T47D (cell line): Measurements from ENCODE around the gene RPP40.
A peak's percentile ranks its signal among the peaks of the same experiment; 100 is the strongest.
"Not testable (repeated sequence)": the region's sequence is repeated elsewhere in the genome, so short reads cannot be mapped to it uniquely, and the experiment has no call there.

Source experiments
- DNase-seq, 2 experiments: peaks; one replicate each; pipeline versions ENCODE4 v3.0.0 to v3.0.0-alpha.2; 2011 to 2012; ENCODE audit warnings: low read depth in 1 of 2, low spot score in 1 of 2
- JUND ChIP-seq: IDR thresholded peaks from 2 replicates; pipeline ENCODE4 v1.6.1; 2012; ENCODE audit warnings: low read depth
- in situ Hi-C: cut with HindIII; loops from 2 replicates; pipeline ENCODE4 v1.10.0; 2016; ENCODE audit warnings: low sequenced_read_pairs, low pct_unique_long_range_greater_than_20kb

The RPP40 gene, protein sequence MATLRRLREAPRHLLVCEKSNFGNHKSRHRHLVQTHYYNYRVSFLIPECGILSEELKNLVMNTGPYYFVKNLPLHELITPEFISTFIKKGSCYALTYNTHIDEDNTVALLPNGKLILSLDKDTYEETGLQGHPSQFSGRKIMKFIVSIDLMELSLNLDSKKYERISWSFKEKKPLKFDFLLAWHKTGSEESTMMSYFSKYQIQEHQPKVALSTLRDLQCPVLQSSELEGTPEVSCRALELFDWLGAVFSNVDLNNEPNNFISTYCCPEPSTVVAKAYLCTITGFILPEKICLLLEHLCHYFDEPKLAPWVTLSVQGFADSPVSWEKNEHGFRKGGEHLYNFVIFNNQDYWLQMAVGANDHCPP

DNA sequence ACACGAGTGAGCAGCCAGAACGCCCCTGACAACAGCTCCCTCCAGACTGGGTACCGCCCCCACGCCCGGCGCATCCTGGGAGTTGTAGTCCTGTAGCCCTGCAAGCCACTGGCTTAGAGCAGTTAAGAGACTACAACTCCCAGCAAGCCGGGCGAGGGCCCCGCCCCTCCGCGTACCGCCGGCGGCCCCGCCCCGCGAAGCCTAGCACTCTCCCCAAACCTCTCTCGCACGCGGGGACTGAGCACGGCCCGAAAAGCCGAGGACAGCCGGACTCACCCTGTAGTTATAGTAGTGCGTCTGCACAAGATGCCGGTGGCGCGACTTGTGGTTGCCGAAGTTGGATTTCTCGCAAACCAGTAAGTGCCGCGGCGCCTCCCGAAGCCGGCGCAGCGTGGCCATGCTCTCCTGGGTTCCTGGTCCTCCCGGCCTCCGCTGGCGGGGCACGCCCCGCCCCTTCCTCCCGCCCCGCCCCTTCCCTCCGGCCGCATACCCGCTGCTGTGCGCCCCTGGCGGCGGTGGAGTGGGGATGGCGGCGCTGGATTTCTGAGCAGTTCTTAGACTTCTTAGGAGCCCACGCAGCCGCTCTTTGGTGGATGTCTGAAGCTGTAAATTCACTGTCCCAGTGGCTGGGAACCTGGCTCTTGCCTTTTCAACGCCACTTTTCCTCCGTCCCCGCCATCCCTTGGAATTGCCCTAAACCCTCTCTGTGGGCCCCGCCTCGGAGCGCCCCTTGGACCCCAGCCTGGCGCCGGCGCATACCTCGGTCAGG is at the start of gene RPP40:
RPP40 (minus strand) TSS at position 434 of the 769 bp plus-strand sequence; CDS start at position 399, 35 bp downstream.
- TF ChIP-seq JUND, result no peak
- in situ Hi-C loops, result no loop called here
- DNase-seq, result peak; percentile 90 to 97

DNA sequence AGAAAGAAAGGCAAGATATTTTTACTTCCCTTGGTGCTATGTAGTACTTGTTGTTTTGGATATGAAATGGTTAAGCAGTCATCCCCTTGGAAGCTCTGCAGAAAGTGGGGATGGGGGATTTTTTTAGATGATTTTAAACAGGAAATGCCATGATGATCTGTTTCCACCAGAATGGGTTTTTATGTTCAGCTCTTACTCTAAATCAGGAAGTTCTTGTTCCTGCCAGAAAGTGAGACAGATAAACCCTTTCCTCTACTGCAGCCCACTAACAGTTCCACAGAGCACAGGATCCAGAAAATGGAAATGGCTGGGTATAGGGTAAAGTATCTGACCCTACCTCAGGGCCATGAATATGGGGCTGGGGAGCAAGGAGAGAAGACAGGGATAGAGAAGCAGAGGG is 49.2 kb upstream of the RPP40 start:
- no peak for DNase-seq
- no peak for TF ChIP-seq JUND
- in situ Hi-C loops, result no loop called here

DNA sequence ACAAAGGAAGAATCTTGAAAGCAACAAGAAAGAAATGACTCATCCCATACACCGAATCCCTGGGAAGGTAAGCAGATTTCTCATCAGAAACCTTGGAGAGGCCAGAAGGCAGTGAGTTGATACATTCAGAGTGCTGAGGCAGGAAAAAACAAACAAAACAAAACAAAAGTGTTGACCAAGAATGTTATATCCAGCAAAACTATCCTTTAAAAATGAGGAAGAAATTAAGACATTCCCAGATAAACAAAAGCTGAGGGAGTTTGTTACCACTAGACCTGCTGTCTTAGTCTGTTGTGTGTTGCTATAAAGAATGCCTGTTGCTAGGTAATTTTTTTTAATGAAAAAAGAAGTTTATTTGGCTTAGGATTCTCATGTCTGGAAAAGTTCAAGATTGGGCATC is 47.6 kb upstream of the RPP40 start:
- no peak for DNase-seq
- in situ Hi-C loops, result no loop called here
- TF ChIP-seq JUND, result no peak

DNA sequence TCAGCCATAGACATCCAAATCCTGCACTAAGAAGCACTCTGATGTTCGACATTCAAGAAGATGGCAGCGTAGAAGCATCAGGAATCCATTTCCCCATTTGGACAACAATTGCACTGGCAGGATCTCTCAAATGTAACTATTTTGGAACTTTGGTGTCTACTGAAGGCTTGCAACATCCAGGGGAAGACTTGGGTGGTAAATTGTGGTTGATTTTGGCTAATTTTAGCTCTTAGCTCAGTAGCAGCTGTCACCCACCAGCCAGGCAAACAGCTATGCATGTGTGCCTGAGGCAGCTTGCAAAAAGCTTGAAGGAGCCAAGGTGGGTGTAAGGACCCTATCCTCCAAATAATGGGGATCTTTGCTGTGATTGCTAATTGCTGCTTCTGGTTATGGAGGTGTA is 46.2 kb upstream of the RPP40 start:
- in situ Hi-C loops, result no loop called here
- TF ChIP-seq JUND, result no peak
- no peak for DNase-seq

DNA sequence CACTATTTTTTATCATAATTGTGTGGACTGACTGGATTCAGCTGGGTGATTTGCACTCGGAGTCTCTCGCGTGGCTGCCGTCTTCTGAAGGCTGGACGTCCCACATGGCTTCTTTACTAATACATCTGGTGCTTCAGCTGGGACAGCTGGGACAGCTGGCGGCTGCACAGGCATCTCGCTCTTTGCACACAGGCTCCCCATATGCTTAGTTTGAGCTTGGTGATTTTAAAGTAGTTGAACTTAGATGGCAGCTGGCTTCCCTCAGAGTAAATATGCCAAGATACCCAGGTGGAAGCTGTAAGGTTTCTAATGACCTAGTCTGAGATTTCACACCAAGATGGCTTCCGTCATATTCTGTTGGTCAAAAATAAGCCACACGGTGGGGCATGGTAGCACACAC is 42.6 kb upstream of the RPP40 start:
- no peak for DNase-seq
- TF ChIP-seq JUND, result no peak
- in situ Hi-C loops, result no loop called here

DNA sequence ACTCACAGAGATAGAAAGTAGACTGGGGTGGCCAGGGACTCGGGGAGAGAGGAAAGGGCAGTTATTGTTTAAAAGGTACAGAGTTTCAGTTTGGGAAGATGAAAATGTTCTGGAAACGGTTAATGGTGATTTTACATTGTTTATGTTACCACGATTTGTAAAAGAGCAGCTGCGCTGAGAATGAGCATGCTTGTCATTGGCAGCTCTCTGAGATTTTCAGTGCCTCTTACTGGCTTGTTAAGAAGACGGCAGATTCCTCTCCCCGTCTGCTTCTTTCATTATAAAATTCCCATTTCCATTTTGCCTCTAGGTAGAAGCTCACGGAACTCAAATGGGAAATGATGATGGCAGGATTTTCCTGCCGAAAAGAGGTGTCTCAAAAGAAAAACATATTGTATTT is 41.6 kb upstream of the RPP40 start:
- in situ Hi-C loops, result no loop called here
- TF ChIP-seq JUND, result no peak
- DNase-seq, result no peak

DNA sequence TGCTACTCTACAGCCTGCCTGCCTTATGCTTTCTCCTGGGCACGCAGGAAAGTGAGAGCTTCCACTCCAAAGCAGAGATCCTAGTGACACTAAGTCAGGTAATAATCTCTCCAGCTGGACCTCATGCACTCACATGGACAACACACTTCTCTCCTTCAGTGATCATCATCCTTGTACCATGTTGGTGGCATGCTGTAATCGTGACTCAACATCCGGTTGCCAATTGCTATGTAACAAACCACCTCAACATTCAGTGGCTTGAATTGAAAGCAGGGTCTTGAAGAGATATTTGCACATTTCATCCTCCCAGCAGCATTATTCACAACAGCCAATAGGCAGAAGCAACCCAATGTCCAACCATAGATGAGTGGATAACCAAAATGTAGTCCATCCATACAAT is 41.0 kb upstream of the RPP40 start:
- no peak for TF ChIP-seq JUND
- DNase-seq, result no peak
- in situ Hi-C loops, result no loop called here

DNA sequence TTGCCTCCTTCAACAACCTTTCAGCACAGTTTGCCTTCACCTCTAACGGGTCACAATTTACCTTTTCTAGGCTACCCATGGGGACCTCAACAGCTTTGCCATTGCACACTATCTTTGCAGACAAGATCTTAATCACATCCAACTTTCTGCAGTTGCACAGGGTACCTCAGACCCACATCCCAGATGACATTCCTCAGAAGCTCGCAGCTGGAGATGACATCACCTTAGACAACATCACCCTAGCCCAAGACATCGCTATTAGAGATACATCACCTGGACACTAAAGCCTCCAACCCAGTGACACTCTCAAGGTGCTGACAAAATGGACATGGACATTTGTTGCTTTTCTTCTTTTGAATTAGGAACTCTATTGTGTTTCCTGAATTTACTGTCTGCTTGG is 38.6 kb upstream of the RPP40 start:
- in situ Hi-C loops, result no loop called here
- no peak for TF ChIP-seq JUND
- no peak for DNase-seq

DNA sequence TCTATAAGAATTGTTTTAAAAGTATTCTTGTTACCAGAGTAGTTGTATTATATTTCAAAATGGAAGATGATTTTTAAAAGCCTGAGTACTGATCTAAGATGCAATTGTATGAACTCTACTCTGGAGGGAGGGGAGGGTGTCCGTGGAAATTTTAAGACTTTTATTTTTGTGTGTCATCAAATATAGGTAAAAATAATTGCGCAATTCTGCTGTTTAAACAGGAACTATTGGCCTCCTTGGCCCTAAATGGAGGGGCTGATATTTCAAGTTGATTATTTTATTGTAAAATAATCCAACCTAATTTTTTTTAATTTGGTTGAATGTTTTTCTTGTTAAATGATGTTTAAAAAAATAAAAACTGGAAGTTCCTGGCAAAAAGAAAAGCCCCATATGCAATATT is 38.1 kb upstream of the RPP40 start:
- no peak for TF ChIP-seq JUND
- DNase-seq, result no peak
- in situ Hi-C loops, result no loop called here

DNA sequence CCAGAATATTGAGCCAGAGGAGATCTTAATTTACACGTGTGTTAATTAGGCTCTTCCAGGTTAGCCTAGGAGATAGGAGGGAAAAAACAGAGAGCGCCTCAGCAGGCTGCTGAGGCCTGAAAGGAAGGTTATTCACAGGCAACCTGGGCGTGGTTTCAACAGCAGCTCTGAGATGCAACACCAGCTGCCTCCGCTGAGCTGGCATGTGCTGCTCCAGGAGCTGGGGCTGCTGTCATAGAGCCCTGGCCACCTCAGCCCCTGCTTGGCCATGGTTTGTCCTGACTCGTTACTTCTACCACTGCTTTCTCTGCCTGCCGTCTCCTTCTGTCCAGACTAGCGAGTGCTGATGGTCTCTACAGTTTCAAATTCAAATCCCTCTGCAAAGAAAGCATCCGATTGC is 32.4 kb upstream of the RPP40 start:
- DNase-seq, result peak; percentile 51 to 71

DNA sequence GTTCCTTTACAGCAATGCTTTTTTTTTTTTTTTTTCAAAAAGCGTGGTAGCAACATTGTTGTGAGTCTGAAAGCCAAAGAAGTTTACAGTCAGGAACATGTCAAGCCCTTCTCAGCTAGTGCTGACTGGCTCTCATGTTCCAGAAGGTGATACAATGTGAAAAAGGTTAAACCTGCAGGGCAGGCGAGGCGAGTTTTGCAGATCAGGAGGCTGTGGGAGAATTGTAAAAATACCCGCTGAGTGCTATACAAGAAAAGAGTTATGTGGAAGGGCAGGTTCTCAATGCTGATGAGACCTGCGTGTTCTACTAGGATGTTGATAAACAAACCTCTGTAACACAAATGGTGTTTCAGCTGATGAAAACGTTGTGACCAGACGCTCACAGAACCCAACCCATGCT is 30.9 kb upstream of the RPP40 start:
- DNase-seq, result peak in 1 of 2 experiments; percentile 51
- in situ Hi-C loops, result no loop called here
- TF ChIP-seq JUND, result no peak

More for the DNA sequence above, 32.4 kb upstream of the RPP40 start:
- in situ Hi-C loops, result no loop called here
- TF ChIP-seq JUND, result no peak

DNA sequence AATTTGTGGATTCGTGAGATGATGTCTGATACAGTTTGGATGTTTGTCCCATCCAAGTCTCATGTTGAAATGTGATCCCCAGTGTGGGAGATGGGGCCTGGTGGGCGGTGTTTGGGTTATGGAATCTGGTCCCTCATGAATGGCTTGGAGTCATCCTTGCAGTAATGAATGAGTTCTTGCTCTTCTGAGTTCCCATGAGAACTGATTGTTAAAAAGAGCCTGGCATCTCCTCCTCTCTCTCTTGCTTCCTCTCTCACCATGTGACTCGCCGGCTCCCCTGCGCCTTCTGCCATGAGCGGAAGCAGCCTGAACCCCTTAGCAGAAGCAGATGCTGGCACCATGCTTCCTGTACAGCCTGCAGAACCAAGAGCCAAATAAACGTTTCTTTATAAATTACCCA is 30.5 kb upstream of the RPP40 start:
- in situ Hi-C loops, result no loop called here
- DNase-seq, result no peak
- TF ChIP-seq JUND, result no peak

DNA sequence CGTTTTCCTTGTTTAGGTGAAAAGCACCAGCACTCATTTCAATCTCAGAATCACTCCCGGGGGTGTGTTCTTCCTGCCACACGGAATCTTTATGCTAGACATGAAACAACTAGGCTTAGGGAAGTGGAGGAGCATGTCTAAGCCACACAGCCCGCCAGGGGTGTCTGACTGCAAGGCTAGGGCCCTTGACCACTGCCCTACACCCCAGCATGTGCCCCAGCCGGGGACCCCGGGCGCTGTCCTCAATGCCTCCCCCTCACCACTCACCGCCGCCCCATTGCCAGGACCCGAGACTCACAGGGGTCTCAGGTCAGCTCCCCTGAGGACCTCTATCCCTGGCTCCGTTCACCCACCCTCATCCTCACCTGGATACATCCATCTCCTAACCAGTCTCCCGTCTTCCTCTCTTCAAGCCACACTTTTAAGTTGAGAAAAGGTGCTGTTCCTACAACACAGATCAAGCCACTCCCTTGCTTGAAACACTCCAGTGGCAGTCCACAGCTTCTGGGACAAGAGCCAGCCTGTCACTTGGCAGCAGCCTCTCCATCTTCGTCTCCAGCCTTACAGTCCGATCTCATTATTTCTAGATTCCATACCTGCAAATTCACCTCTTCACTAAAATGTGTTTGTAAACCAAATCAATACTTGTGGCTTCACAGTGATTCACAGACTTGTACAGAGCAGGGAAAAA is 29.5 kb upstream of the RPP40 start:
- in situ Hi-C loops, DNase-seq: not testable (repeated sequence)

DNA sequence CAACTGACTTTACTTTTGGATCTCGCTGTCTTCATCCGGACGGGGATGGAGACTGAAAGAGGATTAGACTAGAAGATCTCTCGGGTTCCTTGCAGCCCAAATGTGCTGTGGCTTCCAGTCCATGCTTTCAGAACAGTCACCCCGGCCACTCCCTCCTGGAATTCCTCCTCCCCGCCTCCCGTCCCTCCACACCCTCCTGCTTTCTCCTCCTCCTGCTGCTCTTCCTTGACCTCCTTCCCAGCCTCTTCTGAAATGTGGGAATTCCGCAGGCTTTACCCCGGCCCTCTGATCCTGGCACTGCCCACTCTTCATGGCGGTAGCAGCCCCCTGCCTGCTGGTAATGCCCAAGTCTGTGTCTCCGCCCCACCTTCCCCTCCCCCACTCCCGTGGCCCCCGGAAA is 28.9 kb upstream of the RPP40 start:
- in situ Hi-C loops, result not testable (repeated sequence)
- DNase-seq, result peak in 1 of 2 experiments; percentile 48
